DOHH2 (cell line): ENCODE results near the gene GMEB2.

Experiments
- H3F3A ChIP-seq: fragments of 200-600 bp; sonication (generic), shearing (Covaris generic); 2 replicates; pipeline ENCODE4 v1.6.0; 2016; ENCODE audit warnings: antibody characterized with exemption, mild to moderate bottlenecking; ENCODE audit not compliant: control insufficient read depth, insufficient read depth
- H3K27ac ChIP-seq: fragments of 200-600 bp; sonication (generic); 2 replicates; pipeline ENCODE4 v1.5.1; 2014; ENCODE audit warnings: low read depth, mild to moderate bottlenecking, low read length, moderate library complexity
- H3K27me3 ChIP-seq: fragments of 200-600 bp; sonication (generic); 2 replicates; pipeline ENCODE4 v1.6.1; 2014; ENCODE audit warnings: mild to moderate bottlenecking, low read length, mixed read lengths; ENCODE audit not compliant: control insufficient read depth
- H3K36me3 ChIP-seq: fragments of 200-600 bp; sonication (generic); 2 replicates; pipeline ENCODE4 v1.6.1; 2014; ENCODE audit warnings: mild to moderate bottlenecking, low read length, moderate library complexity, mixed read lengths; ENCODE audit not compliant: control insufficient read depth
- H3K4me1 ChIP-seq: fragments of 200-600 bp; sonication (generic); 2 replicates; pipeline ENCODE4 v1.6.1; 2014; ENCODE audit warnings: mild to moderate bottlenecking, low read length, mixed read lengths; ENCODE audit not compliant: control insufficient read depth
- H3K4me2 ChIP-seq: fragments of 200-600 bp; sonication (generic); 2 replicates; pipeline ENCODE4 v1.6.0; 2014; ENCODE audit warnings: mild to moderate bottlenecking, low read length, moderate library complexity
- H3K4me3 ChIP-seq: fragments of 200-600 bp; sonication (generic); 2 replicates; pipeline ENCODE4 v1.5.1; 2014; ENCODE audit warnings: mild to moderate bottlenecking, low read length, mixed read lengths
- H3K79me2 ChIP-seq: fragments of 200-600 bp; sonication (generic); 2 replicates; pipeline ENCODE4 v1.6.1; 2014; ENCODE audit warnings: mild to moderate bottlenecking, low read length, mixed read lengths; ENCODE audit not compliant: control insufficient read depth
- H3K9me2 ChIP-seq: fragments of 200-600 bp; sonication (generic); replicated peaks from 2 replicates; pipeline ENCODE4 v1.6.1; 2014; ENCODE audit warnings: mild to moderate bottlenecking, low read length, mixed read lengths; ENCODE audit not compliant: control insufficient read depth
- H3K9me3 ChIP-seq: fragments of 200-600 bp; sonication (generic); 2 replicates; pipeline ENCODE4 v1.6.1; 2014; ENCODE audit warnings: antibody characterized with exemption, low read length, mixed read lengths; ENCODE audit not compliant: control insufficient read depth, insufficient read depth
- H4K20me1 ChIP-seq: fragments of 200-600 bp; sonication (generic); 2 replicates; pipeline ENCODE4 v1.6.0; 2014; ENCODE audit warnings: low read depth, mild to moderate bottlenecking, antibody characterized with exemption, low read length, moderate library complexity; ENCODE audit not compliant: control insufficient read depth, insufficient read depth
- CTCF ChIP-seq: fragments of 200-600 bp; sonication (generic); IDR thresholded peaks from one replicate; pipeline ENCODE4 v1.5.1; 2014; ENCODE audit warnings: antibody characterized with exemption, mild to moderate bottlenecking, low read depth, low read length; ENCODE audit not compliant: poor library complexity, severe bottlenecking
- EZH2phosphoT487 ChIP-seq: fragments of 200-600 bp; sonication (generic); IDR thresholded peaks from 2 replicates; pipeline ENCODE4 v1.6.1; 2017; ENCODE audit warnings: borderline replicate concordance, mild to moderate bottlenecking, antibody characterized with exemption, low read length, moderate library complexity, mixed read lengths

The GMEB2 gene

GRCh38 chr20:63563225-63563935, 63.5 kb downstream of the GMEB2 start:
- Histone ChIP-seq H3K4me1 (peaks cover 21% of the 10 kb centered on the region), H3K4me2 (peak overlapping the region; percentile 41), H3F3A (no peaks in the 10 kb centered on the region), H3K27ac (no peak overlapping the region), H3K27me3 (peaks cover 13% of the 10 kb centered on the region), H3K9me2 (no peaks in the 10 kb centered on the region), H3K79me2 (no peaks in the 10 kb centered on the region), H3K9me3 (no peaks in the 10 kb centered on the region), H4K20me1 (peaks cover 3% of the 10 kb centered on the region; the same call in 1 of the 2 replicates), H3K36me3 (no peaks in the 10 kb centered on the region), H3K4me3 (no peak overlapping the region)
- TF ChIP-seq EZH2phosphoT487: no peak
- TF ChIP-seq CTCF: no peak

GRCh38 chr20:63562461-63563224, 64.3 kb downstream of the GMEB2 start:
- TF ChIP-seq EZH2phosphoT487 (no peak), CTCF (no peak)
- Histone ChIP-seq H4K20me1 (no peaks in the 10 kb centered on the region), H3K27ac (no peak overlapping the region), H3K27me3 (peaks cover 6% of the 10 kb centered on the region), H3K4me2 (peak overlapping the region; percentile 41), H3K4me1 (peaks cover 14% of the 10 kb centered on the region), H3F3A (no peaks in the 10 kb centered on the region), H3K4me3 (no peak overlapping the region), H3K36me3 (no peaks in the 10 kb centered on the region), H3K79me2 (no peaks in the 10 kb centered on the region), H3K9me2 (no peaks in the 10 kb centered on the region), H3K9me3 (no peaks in the 10 kb centered on the region)

GRCh38 chr20:63561624-63562396, 65.1 kb downstream of the GMEB2 start:
- TF ChIP-seq EZH2phosphoT487: no peak
- TF ChIP-seq CTCF: no peak
- H3K9me3 ChIP-seq: no peaks in the 10 kb centered on the region
- no peaks in the 10 kb centered on the region for H3K36me3 ChIP-seq
- no peak overlapping the region for H3K4me2 ChIP-seq
- no peaks in the 10 kb centered on the region for H3K79me2 ChIP-seq
- no peaks in the 10 kb centered on the region for H3F3A ChIP-seq
- peaks cover 12% of the 10 kb centered on the region for H3K4me1 ChIP-seq
- H3K27me3 ChIP-seq: peaks cover 2% of the 10 kb centered on the region; the same call in 1 of the 2 replicates
- H3K4me3 ChIP-seq: no peak overlapping the region
- no peak overlapping the region for H3K27ac ChIP-seq
- no peaks in the 10 kb centered on the region for H3K9me2 ChIP-seq
- H4K20me1 ChIP-seq: no peaks in the 10 kb centered on the region
